HFFc6 (cell line): ENCODE results near the gene COL28A1. TPM values are rescaled to one million over a fixed set of nuclear protein-coding genes. Genes with fewer than 3 reads are reported as not detected.
A peak's percentile ranks its signal among the peaks of the same experiment; 100 is the strongest.

Source experiments
- DNase-seq: peaks from one replicate; pipeline ENCODE4 v3.0.0-alpha.2; 2018
- H3K27ac Mint-ChIP-seq: 2 replicates; pipeline ENCODE4 v1.8.0; 2020; ENCODE audit warnings: mild to moderate bottlenecking, mixed read lengths
- H3K27me3 Mint-ChIP-seq: 2 replicates; pipeline ENCODE4 v1.8.0; 2021; ENCODE audit warnings: mild to moderate bottlenecking, moderate library complexity, mixed read lengths; ENCODE audit not compliant: insufficient read depth
- H3K36me3 Mint-ChIP-seq: 2 replicates; pipeline ENCODE4 v1.8.0; 2021; ENCODE audit warnings: low read depth, mixed read lengths
- H3K4me1 Mint-ChIP-seq: 2 replicates; pipeline ENCODE4 v1.8.0; 2020; ENCODE audit warnings: low read depth, mixed read lengths
- H3K4me3 Mint-ChIP-seq: 2 replicates; pipeline ENCODE4 v1.8.0; 2020; ENCODE audit warnings: mild to moderate bottlenecking, moderate library complexity, mixed read lengths
- H3K9me3 Mint-ChIP-seq: 2 replicates; pipeline ENCODE4 v1.8.0; 2020; ENCODE audit warnings: mild to moderate bottlenecking, mixed read lengths
- total RNA-seq, 6 experiments: library from RNA; stranded (reverse); fragmentation: NEBNext Ultra II Directional; extraction: Animal tissue kit (Norgen Biotek cat#: 25700); gene quantifications; 2 replicates in 1 of 6; 3 replicates in 5 of 6; pipeline ENCODE4 v1.2.3, GENCODE V29; 2021
- TF ChIP-seq, protein P1 (sequence below): fragments of 200-600 bp; sonication (generic); IDR thresholded peaks from 2 replicates; pipeline ENCODE4 v1.5.0; 2021; ENCODE audit warnings: antibody characterized with exemption, mild to moderate bottlenecking

Gene COL28A1
- total RNA-seq, 6 experiments from 2014 or later, result 0.07 to 0.14 TPM; not detected in 4

DNA sequence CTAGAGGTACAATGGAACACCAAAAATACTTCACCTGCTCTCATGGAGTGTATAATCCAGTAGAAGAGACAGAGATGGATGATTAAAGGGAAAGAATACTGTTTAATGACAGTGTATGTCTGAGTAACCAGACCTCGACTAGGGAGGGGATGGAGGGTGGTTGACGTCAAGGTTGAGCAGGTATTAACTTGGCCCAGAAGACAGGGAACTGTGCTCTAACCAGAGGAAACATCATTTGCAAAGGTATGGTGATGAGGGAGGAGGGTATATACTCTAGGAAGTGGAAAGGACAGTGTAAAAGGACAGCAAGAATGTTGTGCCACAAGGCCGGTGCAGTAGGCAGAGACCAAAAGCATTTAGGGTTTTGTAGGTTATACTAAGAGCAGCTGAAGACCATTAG lies 33.9 kb upstream of the COL28A1 start:
- H3K4me3 Mint-ChIP-seq, result peak overlapping the region; percentile 93; the same call in 1 of the 2 replicates
- peaks cover 29% of the 10 kb centered on the region for H3K4me1 Mint-ChIP-seq
- no peak overlapping the region for H3K27ac Mint-ChIP-seq
- no peaks in the 10 kb centered on the region for H3K27me3 Mint-ChIP-seq
- no peaks in the 10 kb centered on the region; the same call in 1 of the 2 replicates for H3K9me3 Mint-ChIP-seq
- DNase-seq, result no peak
- TF ChIP-seq, protein P1, sequence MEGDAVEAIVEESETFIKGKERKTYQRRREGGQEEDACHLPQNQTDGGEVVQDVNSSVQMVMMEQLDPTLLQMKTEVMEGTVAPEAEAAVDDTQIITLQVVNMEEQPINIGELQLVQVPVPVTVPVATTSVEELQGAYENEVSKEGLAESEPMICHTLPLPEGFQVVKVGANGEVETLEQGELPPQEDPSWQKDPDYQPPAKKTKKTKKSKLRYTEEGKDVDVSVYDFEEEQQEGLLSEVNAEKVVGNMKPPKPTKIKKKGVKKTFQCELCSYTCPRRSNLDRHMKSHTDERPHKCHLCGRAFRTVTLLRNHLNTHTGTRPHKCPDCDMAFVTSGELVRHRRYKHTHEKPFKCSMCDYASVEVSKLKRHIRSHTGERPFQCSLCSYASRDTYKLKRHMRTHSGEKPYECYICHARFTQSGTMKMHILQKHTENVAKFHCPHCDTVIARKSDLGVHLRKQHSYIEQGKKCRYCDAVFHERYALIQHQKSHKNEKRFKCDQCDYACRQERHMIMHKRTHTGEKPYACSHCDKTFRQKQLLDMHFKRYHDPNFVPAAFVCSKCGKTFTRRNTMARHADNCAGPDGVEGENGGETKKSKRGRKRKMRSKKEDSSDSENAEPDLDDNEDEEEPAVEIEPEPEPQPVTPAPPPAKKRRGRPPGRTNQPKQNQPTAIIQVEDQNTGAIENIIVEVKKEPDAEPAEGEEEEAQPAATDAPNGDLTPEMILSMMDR, result no peak
- peaks cover 45% of the 10 kb centered on the region for H3K36me3 Mint-ChIP-seq

DNA sequence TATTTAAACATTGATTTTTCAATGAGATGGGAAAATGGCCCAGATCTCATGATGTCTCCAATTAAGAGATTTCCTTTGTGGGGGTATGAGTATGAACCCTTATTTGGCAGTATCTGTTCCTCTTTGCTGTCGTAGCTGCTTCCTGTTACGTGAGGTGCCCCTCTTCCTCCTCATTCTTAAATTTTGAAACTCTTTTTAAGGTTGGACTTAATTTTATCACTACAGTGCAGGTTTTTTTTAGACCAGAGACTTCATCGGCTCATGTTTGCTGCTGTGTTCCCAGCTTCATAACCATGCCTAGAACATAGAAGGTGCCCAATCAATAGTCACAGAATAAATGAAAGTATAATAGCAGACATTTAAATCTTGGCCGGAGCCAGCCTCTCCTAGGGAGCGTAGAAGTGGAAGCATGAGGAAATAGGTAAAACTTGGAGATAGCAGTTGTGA lies 33.4 kb upstream of the COL28A1 start:
- TF ChIP-seq, protein P1, result no peak
- Mint-ChIP-seq H3K4me3 (peak overlapping the region; percentile 93), H3K4me1 (peaks cover 29% of the 10 kb centered on the region), H3K9me3 (no peaks in the 10 kb centered on the region; the same call in 1 of the 2 replicates), H3K27me3 (no peaks in the 10 kb centered on the region), H3K27ac (no peak overlapping the region), H3K36me3 (peaks cover 42% of the 10 kb centered on the region)
- DNase-seq, result no peak

DNA sequence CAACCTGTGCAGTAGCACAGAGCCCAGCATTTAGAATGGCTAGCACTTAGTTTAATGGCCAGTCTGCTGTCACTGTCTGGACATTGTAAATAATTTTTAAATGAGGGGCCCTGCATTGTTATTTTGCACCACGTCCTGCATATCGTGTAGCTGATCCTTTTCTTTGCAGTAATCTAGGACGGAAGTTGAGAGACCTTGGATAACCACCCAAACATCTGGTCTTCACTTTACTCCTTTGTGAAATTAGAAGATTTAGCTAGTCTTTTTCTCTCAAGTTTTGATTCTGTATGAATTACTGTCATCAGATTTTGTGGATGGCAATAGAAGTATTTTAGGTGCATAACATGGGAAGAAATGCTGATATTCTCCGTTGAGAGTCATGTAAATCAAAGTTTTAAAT lies 32.9 kb upstream of the COL28A1 start:
- peak overlapping the region; percentile 93 for H3K4me3 Mint-ChIP-seq
- H3K27me3 Mint-ChIP-seq, result no peaks in the 10 kb centered on the region
- DNase-seq, result no peak
- TF ChIP-seq, protein P1, result no peak
- H3K4me1 Mint-ChIP-seq, result peaks cover 29% of the 10 kb centered on the region
- H3K27ac Mint-ChIP-seq, result no peak overlapping the region; the same call in 1 of the 2 replicates
- no peaks in the 10 kb centered on the region; the same call in 1 of the 2 replicates for H3K9me3 Mint-ChIP-seq
- peaks cover 37% of the 10 kb centered on the region for H3K36me3 Mint-ChIP-seq

DNA sequence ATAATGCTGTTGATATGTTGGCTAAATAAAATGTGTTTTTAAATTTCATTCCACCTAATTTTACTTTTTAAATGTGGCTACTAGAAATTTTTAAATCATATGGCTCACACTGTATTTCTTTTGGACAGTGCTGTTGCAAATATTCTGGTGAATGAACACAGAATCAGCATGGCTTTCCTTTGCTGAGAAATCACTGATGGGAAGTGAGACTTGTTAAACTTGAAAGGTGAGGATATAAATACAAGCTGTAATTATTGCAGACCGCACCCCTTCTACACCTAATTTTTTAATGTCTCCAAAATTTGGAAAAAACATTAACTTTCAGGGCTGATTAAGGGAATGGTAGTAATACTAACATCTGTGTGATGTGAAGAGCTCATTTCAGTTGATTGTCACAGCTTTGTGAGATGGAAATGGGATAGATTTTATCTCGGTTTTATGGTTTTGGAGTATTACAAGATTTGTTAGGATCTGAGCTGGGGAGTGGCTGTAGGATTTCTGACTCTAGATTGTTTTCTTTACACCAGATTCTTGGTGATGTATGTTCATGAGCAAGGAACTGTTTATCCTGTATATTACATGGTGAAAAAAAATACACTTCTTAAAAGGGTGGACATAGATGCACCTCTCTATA lies 32.3 kb upstream of the COL28A1 start:
- TF ChIP-seq, protein P1, result no peak
- Mint-ChIP-seq H3K4me3 (peak overlapping the region; percentile 93), H3K27ac (peak overlapping the region; percentile 32), H3K36me3 (peaks cover 32% of the 10 kb centered on the region), H3K9me3 (no peaks in the 10 kb centered on the region; the same call in 1 of the 2 replicates), H3K4me1 (peaks cover 29% of the 10 kb centered on the region), H3K27me3 (no peaks in the 10 kb centered on the region)
- DNase-seq, result no peak

DNA sequence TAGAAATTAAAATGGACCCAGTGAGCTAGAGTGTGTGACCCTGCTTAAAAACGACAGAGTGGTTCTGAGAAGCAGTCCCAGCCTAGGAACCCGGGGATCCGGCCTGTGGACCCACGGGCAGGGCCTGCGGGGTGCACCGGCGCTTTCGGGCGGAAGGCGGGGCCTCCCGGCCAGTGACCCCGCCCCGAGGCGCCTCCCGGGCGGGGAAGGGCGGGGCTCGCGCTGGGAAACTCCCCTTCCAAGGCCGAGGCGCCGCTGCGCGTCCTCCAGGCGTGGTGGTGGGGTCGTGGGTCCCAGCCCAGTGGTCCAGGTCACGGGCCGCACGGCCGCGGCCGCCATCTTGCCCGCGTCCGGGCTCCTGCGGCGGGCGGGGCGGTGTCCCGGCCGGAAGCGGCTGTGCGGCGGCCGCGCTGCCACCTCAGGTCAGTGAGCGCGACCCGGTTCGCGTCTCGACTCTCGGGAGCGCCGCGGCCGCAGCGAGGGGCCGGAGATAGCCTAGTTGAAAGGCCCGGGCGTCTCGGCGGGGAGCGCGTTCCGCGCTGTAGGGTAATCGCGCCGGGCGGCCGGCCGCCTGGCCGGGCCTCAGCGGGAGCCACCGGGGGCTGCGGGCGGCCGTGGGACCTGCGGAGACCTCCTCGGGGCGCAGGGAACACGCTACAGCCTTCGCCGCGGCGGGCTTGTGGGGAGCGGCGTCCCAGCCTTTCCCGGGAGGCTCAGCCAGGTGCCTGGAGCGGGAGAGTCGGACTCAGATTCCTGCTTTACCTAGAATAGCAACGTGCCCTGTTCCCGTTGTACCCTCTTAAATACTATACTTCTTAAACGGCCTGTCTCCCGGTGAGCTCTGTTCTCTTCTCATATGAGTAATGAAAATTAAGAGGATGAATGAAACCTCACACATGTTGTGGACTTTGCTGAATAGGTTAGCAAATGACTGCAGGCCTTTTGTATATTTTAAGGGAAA lies 31.3 kb upstream of the COL28A1 start, which contains the start of gene MIOS:
Gene MIOS (plus strand): TSS at position 234 of the 961 bp plus-strand sequence. CDS start 5,592 bp downstream, outside the sequence.
- Mint-ChIP-seq H3K9me3 (no peaks in the 10 kb centered on the region; the same call in 1 of the 2 replicates), H3K27ac (peak within 1 kb of the TSS; percentile 75), H3K4me1 (peaks cover 29% of the 10 kb centered on the region), H3K27me3 (no peaks in the 10 kb centered on the region), H3K36me3 (peaks cover 25% of the 10 kb centered on the region), H3K4me3 (peak within 1 kb of the TSS; percentile 93)
- DNase-seq, result peak; percentile 51
- TF ChIP-seq, protein P1, result no peak
